ENCODE results near the gene ALDOC.

The ALDOC gene

DNA sequence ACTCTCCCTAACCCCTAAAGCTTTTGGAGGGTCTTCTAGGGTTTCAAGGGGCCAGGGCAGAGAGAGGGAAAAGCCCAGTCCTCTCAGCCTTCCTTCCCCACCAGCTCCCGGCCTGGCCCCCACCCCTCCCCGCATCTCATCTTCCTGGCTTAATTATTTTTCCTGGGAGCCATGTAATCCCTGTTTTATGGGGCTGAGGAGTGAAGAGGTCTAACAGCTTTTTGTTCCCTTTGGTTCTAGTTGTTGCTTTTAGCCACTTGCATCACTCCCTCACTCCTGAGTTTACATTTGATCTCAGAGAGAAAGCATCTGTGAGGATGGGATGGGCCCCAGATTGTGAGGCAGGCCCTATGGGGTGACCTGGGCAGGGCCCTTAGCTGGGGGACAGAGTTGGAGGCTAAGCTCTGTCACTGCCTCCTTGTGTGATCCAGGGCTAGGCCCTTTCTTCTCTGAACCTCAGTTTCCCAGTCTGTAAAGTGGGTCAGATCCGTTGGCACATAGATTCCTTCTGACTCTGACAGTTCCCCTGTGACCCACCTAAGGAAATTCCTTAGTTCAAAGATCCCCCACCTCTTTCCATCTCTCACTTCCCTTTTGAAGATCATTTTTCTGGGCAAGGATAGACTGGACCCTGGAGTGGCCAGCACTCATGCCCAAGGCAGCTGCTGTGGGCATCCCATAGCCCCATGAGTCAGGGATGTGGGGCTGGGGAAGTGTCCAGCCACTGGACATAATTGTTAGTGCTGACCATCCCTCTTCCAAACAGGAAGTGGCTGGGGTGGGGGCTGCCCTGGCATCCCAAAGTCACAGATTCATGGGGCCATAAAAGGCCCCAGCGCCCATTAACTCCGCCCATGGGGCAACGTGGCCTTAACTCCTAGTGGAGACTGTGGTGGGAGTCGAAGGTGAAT, 44.4 kb downstream of the ALDOC start:
- DNase-seq (ENCODE audit: low read depth, low spot score), result no peak

DNA sequence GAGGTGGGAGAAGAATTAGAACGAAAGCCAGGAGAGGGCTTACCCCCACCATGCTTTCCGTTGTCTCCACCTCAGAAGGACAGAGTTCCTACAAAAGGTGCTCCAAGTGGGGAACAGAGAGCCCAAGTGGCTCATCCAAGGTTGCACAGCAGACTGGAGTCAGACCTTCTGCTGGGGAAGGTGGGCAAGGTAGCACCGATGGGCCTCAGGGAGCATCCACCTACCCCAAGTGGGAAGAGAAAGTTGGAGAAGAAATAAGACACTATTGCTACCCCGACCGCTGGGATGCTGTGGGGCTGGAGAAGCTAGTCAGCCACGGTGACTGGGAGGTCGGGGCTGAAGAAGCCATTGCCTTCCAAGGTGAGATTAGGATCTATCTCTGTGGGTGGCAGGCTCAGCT, 45.8 kb downstream of the ALDOC start:
- no peak for DNase-seq (ENCODE audit: low read depth, low spot score)

DNA sequence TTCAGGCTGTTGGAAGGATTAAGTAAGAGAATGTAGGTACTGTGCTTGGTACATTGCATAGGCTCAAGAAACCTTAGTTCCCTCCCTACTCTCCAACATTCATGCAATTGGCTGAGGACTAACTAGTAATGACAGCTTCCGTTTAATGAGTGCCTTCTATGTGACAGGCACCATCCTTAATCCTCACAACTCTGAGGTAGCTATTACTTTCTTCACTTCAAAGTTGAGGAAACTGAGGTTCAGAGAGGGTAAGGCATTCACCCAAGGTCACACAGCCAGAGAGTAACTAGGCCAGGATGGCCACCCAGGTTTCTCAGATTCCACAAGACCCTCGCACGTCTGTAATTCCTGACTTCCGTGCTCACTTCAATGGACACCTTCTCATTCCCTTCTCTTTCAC, 46.4 kb downstream of the ALDOC start:
- DNase-seq (ENCODE audit: low read depth, low spot score), result no peak

DNA sequence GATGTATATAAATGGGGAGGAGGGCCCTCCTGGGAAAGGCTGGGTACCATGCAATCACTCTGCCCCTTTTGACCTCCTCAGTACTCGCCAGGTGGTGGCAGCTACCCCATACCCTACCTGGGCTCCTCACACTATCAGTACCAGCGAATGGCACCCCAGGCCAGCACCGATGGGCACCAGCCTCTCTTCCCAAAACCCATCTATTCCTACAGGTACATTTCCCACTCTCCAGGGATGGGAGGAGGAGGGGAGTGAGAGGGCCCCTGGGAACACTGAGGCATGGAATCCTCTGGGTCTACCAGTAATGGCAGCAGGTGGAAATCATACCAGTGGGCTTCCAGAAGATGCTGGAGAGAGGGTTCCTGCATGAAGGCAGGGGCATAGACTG, 47.7 kb downstream of the ALDOC start:
- no peak for DNase-seq (ENCODE audit: low read depth, low spot score)

DNA sequence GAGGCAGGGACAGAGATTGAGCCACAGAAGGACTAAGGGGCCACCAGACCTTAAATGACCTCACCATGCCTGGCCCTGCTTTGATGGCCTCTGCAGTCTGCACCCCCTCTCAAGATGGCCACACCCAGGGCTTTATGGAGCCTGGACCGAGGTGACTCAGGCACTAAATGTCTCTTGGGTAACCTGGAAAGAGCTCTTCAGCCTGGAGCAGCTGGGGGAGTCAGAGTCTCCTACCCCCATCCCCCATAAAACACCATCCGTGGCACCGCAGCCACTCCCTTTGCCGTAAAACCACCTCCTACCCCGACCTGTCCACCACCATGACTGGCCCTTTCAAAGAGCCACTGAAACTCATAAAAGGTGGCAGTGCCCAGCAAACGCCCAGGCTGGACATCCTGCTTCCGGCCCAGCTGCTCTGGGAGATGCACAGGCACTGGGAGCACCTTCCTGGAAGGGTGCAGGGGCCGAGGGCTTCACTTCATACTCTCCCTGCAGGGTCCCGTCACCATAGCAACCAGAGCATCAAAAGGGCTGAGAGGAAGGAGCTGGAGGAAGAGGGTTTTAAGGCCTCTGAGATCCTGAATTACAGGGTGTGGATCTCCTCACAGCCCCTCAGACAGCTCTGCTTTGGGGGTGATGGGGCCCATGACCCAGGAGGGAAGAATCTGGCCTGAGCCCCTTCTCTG, 48.2 kb downstream of the ALDOC start:
- DNase-seq (ENCODE audit: low read depth, low spot score), result no peak

DNA sequence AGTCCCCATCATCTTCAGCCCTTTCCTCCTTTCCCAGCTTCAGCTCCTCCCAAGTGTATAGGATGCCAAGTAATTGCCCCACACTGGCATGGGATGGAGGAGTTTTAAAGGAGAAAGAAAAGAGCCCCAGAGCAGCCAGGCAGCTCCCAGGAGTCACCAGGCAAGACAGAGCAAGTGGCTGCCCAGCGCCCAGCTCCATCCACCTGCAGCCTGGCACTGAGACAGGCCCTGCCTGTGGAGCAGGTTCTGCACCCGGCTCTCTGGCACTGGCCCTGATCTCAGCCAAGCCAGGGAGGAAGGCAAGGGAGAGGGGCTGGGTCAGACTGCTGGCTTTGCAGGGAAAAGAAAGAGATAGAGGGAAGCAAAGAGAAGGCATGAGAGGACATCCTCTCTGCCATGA, 48.8 kb downstream of the ALDOC start:
- no peak for DNase-seq (ENCODE audit: low read depth, low spot score)

DNA sequence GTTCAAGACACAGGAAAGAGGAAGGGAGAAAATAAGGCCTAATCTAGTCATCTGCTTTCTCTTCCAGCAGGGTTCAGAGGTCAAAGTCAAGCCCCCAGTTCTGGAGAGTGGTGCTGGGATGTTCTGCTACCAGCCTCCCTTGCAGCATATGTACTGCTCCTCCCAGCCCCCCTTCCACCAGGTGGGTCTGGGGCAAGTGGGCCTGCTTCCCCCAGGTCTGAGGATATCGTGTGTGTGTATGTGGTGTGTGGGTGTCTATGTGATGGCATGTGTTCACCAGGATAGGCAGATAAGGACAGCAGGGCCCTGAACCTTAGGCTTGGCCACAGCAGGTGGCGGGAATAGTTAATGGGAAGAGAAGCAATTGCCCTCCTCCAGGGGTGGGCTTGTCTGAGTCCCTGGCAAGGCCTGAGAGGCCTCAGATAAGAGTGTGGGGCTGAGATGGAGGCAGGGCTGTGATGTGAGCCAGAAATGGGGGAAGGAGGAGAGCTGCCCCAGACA, 49.5 kb downstream of the ALDOC start:
- DNase-seq (ENCODE audit: low read depth, low spot score), result no peak

DNA sequence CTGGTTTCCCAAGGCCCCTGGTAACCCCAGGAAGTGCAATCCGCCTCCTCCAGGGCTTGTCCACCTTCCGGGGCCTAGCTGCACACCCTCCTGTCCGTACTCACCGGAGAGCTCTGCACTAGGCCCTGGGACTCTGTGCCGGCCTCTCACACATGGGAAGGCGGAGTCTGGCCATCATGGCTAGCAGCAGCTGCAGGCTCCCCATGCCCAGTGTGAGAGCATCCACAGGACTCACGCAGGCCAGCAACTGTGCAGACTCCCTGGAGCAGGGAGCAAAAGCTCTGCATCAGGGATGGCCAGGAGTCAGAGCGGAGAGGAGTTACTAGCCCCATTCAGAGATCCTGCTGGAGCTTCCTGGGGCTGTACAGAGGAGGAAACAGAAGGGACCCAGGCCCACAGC, 50.3 kb downstream of the ALDOC start:
- DNase-seq (ENCODE audit: low read depth, low spot score), result no peak

DNA sequence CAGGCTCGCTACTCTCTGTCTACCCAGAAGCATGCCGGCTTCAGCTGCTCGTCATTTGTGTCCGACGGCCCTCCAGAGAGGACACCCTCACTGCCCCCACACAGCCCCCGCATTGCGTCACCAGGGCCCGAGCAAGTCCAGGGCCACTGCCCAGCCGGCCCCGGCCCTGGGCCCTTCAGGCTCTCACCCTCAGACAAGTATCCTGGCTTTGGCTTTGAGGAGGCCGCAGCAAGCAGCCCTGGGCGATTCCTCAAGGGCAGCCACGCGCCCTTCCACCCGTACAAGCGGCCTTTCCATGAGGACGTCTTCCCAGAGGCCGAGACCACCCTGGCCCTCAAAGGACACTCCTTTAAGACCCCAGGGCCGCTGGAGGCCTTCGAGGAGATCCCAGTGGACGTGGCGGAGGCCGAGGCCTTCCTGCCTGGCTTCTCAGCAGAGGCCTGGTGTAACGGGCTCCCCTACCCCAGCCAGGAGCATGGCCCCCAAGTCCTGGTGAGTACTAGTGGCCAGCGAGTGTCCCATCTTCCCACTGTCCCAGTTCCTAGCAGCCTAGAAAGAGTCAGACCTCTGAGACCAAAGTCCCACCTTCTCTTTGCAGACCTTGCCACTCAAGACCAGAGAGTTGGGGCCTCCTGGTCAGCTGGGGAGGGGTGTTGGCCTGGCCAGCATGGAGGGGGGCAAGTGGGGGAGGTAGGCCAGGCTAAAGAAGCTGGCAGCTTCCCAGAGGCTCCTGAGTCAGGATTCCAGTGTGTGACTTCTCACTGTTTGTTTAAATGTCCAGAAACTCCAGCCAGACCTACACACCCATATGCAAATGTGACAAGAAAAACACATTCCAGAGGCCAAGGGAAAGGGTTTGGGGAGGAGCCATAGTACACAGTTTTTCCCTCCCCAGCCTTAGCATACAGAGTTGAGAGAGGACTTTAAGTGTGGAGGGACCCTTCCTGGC, 51.9 kb downstream of the ALDOC start:
- peak; percentile 92 for DNase-seq (ENCODE audit: low read depth, low spot score)

DNA sequence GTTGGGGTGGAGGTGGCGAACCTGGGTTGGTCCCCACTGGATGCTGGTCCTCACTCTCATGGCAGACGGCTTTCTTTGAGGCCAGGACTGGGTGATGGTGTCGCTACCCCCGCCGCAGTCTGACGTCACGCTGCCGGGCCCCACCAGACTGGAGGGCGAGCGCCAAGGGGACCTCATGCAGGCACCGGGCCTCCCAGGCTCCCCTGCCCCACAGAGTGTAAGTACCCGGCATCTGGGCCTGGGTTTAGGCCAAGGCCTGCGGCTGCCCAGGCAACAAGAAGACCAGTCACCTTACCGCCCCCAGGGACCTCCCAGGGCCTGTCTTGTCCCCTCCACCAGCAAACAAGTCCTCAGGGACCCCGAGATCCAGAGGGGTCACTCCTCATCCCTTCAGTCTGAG, 52.8 kb downstream of the ALDOC start:
- no peak for DNase-seq (ENCODE audit: low read depth, low spot score)

DNA sequence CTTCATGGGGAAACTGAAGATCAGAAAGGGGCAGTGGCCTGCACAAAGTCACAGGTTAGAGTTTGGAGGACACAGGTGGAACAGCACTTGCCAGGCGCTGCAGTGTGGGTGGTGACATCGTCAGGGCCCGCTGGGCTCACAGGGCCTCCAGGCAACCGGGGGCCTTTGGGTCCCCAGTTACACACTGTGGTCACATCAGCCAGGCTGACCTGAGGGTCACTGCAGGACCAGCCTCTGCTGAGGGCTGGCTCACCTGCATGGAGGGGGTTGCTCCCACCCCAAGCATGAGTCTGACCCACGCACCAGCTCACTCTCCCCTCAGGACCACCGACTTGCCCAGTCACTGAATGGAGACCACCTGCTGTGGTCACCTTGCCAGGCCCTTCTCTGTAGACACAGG, 53.5 kb downstream of the ALDOC start:
- no peak for DNase-seq (ENCODE audit: low read depth, low spot score)

Measured in astrocyte of the hippocampus (primary cell).